Mesodermal cell (in vitro differentiated cells): ENCODE measurements around the gene ACACA.

Experiments used
- H3K27ac ChIP-seq: 2 replicates; pipeline ENCODE4 v1.7.0; 2013; ENCODE audit warnings: mild to moderate bottlenecking, low read depth, low read length, moderate library complexity; ENCODE audit not compliant: severe bottlenecking
- H3K36me3 ChIP-seq: 2 replicates; pipeline ENCODE4 v1.7.1; 2013; ENCODE audit warnings: mild to moderate bottlenecking, low read length, moderate library complexity; ENCODE audit not compliant: control insufficient read depth, insufficient read depth
- H3K4me1 ChIP-seq: one replicate; pipeline ENCODE4 v1.7.1; 2013; ENCODE audit warnings: mild to moderate bottlenecking, low read length; ENCODE audit not compliant: insufficient read depth, control insufficient read depth, poor library complexity, severe bottlenecking
- H3K4me3 ChIP-seq: 2 replicates; pipeline ENCODE4 v1.7.0; 2013; ENCODE audit warnings: low read length, control low read depth, mild to moderate bottlenecking; ENCODE audit not compliant: insufficient read depth, poor library complexity, severe bottlenecking; ENCODE audit errors: extremely low read depth
- H3K9me3 ChIP-seq: 2 replicates; pipeline ENCODE4 v1.7.1; 2013; ENCODE audit warnings: mild to moderate bottlenecking, low read length, moderate library complexity; ENCODE audit not compliant: control insufficient read depth
- WGBS, 2 experiments: methylation state at CpG; one replicate each; pipeline ENCODE4 v1.1.5; 2013; ENCODE audit warnings: missing lambda C conversion rate in 2 of 2; ENCODE audit not compliant: insufficient coverage in 2 of 2; 5-methylcytosine and 5-hydroxymethylcytosine counted together

ACACA gene

DNA sequence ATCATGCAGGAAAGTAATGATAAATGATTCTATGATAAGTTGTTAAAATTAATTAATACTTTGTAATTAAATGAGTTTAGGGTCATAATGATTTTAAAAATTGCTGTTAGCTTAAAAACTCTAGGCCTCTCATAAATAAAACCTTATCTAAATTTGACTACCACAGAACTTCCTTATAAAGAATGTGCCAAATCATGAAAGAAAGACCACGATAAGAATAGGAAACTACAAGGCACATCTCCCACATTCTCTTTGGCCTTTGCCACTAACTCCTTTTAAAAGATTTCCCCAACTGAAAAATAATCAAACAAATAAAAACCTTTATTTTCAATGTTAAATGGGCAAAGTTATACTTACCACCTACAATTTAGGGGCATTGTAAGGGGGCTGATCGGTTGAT is 195.5 kb downstream of the ACACA start:
- Histone ChIP-seq H3K9me3 (no peaks in the 10 kb centered on the region), H3K4me3 (no peak overlapping the region), H3K27ac (no peak overlapping the region), H3K4me1 (no peaks in the 10 kb centered on the region), H3K36me3 (peaks cover 72% of the 10 kb centered on the region)
- 60 to 89% methylated on average over 1 of the region's 2 CpGs for WGBS, 2 experiments

DNA sequence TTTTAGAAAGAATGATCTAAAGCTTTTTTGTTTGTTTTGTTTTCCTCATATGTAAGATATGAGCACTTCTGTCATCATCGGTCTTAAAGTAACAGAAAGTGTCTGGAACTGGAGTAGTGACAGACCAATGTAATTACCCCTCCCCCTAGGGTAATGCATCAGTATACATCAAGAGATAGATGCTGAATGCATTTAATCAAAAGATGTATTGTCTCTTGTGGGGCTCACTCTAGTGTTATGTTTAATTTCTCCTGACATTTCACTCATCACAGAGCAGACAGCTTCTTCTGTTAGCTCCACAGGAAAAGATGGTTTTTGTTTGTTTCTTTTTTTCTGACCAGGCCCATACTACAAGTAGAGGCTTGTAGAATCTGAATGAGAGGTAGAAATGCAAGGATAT is 199.5 kb downstream of the ACACA start:
- Histone ChIP-seq H3K4me3 (no peak overlapping the region), H3K36me3 (peaks cover 76% of the 10 kb centered on the region), H3K27ac (no peak overlapping the region), H3K4me1 (no peaks in the 10 kb centered on the region), H3K9me3 (no peaks in the 10 kb centered on the region)
- WGBS, 2 experiments = no CpG with 5 or more reads among the region's 1 CpG

DNA sequence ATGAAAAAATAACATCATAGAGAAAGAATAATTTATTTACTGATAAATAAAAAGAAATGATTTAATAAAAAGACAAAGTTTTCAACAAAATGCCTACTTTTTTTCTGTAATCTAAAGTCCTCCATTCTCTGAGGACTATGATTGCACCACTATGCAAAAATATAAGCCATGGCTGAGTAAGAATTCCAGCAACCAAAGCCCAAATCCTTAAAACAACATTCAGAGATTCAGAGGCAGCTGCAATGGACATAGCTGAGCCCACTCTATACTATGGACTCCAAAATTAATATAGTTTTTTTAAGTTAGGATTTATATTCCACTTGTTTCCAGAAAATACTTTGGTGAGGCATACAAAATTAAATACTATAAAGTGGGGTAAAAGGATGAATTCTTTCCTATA is 200.3 kb downstream of the ACACA start:
- H3K4me3 ChIP-seq = no peak overlapping the region
- H3K4me1 ChIP-seq = no peaks in the 10 kb centered on the region
- H3K9me3 ChIP-seq = no peaks in the 10 kb centered on the region
- peaks cover 74% of the 10 kb centered on the region for H3K36me3 ChIP-seq
- no peak overlapping the region for H3K27ac ChIP-seq

DNA sequence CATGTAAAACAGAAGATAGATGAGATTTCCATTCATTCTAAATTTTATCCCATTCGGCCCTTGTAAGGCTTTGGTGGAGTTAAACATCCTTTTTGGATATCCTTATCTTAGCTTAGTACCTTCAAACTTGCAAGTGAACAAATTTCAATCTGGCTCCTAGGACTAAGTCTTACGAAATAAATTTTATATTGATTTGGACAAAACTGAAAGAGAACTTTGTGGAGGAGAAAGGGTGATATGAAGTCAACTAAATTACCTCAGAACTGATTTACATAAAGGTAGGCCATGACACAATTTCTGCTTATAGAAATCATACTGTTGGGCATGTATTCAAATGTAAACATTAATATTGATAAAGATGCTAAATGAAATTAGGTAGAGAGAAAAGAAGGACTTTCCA is 206.1 kb downstream of the ACACA start:
- H3K36me3 ChIP-seq = peaks cover 65% of the 10 kb centered on the region
- no peak overlapping the region for H3K27ac ChIP-seq
- no peaks in the 10 kb centered on the region for H3K4me1 ChIP-seq
- H3K9me3 ChIP-seq = no peaks in the 10 kb centered on the region
- H3K4me3 ChIP-seq = no peak overlapping the region
- no CpG with 5 or more reads among the region's 2 CpGs for WGBS, 2 experiments

DNA sequence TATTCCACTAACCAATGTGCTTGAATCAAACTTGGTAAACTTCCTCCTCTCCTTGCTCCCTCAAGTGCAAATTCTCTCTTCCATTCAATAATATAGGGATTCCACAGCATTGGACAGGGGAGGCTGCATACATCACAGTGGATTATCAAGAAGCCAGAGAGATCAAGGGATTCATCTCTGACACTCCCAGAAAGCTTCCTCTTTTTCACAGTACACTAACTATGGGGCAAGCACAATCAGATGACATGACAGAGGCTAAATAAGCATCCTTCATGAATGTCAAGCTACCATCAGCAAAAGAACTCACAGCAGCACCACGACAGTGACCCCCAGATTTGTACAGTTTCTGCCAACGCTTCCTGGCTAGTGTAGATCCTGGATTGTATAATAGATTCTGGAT is 209.3 kb downstream of the ACACA start:
- no peak overlapping the region for H3K27ac ChIP-seq

DNA sequence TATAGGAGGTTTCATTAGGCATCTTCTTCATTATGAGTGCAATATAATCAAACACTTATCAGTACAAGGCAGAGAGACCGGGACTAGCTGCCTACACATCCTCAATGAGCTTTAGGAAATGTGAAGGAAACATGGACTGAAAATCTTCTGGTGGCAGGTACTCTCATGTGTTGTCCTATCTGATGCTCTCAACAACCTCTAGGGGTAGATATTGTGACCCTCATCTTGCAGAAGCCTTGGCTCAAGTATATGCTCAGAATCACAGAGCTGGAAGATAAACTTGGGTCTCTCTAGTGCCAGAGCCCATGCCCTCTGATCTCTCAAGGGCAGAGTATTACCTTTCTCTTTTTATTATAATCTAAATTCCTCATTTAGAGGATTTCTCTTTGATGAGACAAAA is 212.4 kb downstream of the ACACA start:
- Histone ChIP-seq H3K4me3 (no peak overlapping the region), H3K27ac (no peak overlapping the region), H3K36me3 (peaks cover 63% of the 10 kb centered on the region), H3K9me3 (no peaks in the 10 kb centered on the region), H3K4me1 (no peaks in the 10 kb centered on the region)
- no CpG with 5 or more reads among the region's 1 CpG for WGBS, 2 experiments

More for the DNA sequence above, 209.3 kb downstream of the ACACA start:
- Histone ChIP-seq H3K4me1 (no peaks in the 10 kb centered on the region), H3K4me3 (no peak overlapping the region), H3K36me3 (peaks cover 49% of the 10 kb centered on the region), H3K9me3 (no peaks in the 10 kb centered on the region)
- WGBS, 2 experiments = 94 to 100% methylated on average over 1 to 2 of the region's 2 CpGs

DNA sequence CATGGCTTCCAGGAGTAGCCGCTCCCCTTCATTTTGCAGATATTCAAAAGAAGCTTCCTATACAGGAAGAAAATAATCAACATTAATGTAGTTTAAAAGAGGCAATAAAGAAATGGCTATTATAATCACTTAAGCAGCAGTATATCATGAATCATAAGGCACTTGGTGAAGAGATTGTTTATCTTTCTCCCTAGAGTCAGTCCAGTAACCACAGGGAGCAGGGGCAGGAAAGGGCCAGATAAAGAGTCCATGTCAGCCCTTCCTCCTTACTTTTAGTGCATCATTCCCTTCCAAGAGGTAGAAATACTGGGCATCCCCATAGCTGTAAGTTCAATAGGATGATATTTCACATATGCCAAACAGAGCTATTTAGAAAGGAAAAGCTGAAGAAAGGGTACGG is 215.4 kb downstream of the ACACA start:
- Histone ChIP-seq H3K27ac (no peak overlapping the region), H3K4me3 (no peak overlapping the region), H3K9me3 (no peaks in the 10 kb centered on the region), H3K4me1 (no peaks in the 10 kb centered on the region), H3K36me3 (peaks cover 66% of the 10 kb centered on the region)
- no CpG with 5 or more reads among the region's 2 CpGs for WGBS, 2 experiments

DNA sequence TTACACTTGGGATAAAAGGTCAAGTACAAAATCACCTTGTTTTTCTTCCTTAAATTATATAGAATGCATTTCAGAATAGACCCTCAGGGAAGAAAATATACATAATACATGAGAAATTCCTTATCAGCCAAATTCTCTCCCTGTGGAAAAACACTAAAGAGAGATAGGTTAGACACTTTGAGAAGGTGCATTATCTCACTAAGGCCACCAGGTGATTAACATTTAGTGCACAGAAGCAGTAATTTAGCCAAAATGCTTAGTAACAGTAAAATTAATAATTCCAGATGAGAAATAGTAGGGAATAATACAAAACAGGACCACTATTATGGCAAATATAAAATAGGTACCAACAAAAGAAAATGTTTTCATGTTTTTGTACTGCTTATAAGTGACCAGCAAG is 216.1 kb downstream of the ACACA start:
- no peaks in the 10 kb centered on the region for H3K9me3 ChIP-seq
- H3K27ac ChIP-seq = no peak overlapping the region
- H3K36me3 ChIP-seq = peaks cover 64% of the 10 kb centered on the region
- no peak overlapping the region for H3K4me3 ChIP-seq
- H3K4me1 ChIP-seq = no peaks in the 10 kb centered on the region

DNA sequence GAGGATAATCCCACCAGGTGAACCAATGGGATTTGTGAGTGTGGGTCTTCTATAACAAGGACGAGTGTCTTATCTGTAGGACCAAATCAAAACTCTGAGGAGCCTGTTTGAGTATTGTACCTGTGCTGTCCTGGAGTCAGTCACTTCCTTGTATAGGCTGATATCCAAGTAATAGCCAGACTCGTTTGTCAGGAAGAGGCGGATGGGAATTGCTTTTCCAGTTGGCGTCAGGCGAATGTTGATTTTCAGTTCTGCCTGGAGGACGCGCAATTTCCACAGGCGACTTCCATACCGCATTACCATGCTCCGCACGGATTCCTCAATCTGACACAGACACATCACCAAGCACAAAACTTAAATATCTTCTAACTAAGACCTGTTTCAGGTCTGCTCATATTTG is 218.5 kb downstream of the ACACA start:
- H3K4me3 ChIP-seq = no peak overlapping the region
- peaks cover 73% of the 10 kb centered on the region for H3K36me3 ChIP-seq
- no peaks in the 10 kb centered on the region for H3K9me3 ChIP-seq
- H3K4me1 ChIP-seq = no peaks in the 10 kb centered on the region
- H3K27ac ChIP-seq = no peak overlapping the region
- 97 to 98% methylated on average over 5 to 11 of the region's 11 CpGs for WGBS, 2 experiments

DNA sequence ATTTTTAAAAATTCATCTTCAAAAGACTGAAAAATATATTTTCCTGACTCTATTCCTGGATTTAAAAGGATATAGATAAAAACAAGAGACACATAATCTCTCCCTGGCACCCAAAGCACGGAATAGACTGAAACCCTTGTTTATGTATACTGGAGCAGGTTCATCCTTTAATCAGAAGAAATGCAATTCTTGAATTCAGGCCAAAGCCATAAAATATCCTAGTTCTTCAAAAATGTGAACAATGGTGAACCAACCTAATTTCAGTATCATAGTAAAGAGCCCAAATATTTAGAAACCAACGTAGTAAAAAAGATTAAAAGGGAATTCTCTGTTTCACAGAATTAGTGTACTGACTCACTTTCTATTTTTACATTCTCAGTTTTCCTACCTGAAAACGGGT is 219.4 kb downstream of the ACACA start:
- 80% methylated on average over 1 of the region's 3 CpGs; no CpG with 5 or more reads in 1 of the 2 experiments for WGBS, 2 experiments
- no peak overlapping the region for H3K27ac ChIP-seq
- peaks cover 8% of the 10 kb centered on the region for H3K4me1 ChIP-seq
- H3K9me3 ChIP-seq = no peaks in the 10 kb centered on the region
- peaks cover 69% of the 10 kb centered on the region for H3K36me3 ChIP-seq
- H3K4me3 ChIP-seq = no peak overlapping the region

DNA sequence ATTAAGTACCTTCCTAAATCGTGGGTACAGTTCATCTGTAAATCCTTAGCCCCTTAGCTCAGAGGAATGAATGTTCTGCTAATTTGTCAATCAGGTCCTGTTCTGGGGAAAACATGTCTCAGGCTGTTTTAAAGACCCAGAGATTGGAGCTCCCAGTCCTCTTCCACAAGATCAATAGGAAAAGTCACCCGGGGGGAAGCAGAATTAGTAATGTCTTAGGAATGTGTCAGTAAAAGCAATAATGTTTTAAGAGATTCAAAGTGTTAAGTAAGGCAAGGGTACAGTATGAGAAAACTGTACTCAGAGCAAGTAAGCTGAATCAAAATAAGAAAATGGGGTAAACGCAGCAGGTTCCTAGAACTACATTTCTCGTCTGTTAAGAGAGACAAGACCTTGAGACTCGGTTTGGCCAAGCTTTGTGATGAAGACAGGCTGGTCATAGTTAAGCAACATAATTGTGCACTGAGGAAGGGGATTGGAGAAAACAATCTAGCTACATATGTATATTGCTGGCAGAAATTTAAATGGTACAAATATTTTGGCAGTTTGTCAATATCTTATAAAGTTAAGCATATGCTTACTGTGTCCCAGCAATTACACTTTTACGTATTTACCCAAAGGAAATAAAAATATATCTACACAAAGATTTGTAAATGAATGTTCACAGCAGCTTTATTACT is 223.7 kb downstream of the ACACA start:
- H3K4me1 ChIP-seq = peaks cover 21% of the 10 kb centered on the region
- peak overlapping the region; percentile 77 for H3K27ac ChIP-seq
- H3K9me3 ChIP-seq = no peaks in the 10 kb centered on the region
- no peak overlapping the region for H3K4me3 ChIP-seq
- 66 to 76% methylated on average over 4 to 5 of the region's 6 CpGs for WGBS, 2 experiments
- peaks cover 48% of the 10 kb centered on the region for H3K36me3 ChIP-seq
